ENCODE results near the gene PEX19.
A peak's percentile ranks its signal among the peaks of the same experiment; 100 is the strongest.

Gene PEX19

DNA sequence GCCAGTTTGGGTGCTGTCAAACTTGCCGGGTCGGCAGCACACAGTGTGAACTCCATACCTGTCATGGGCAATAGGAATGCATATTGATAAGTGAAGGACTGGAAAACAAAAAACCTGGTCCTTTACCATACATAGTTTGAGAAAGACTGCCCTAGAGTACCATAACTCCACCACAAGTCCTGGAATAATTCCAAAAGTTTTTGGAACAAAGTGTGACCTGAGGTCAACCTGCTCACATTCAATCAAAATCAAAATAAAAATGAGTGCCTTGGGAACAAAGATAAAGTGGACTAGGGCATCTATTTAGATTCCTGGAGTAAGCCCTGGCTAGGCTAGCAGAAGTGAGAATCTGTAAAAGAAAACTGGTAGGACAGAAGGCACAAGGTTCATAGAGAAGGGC lies 7.6 kb downstream of the PEX19 start:
- DNase-seq = no peak

DNA sequence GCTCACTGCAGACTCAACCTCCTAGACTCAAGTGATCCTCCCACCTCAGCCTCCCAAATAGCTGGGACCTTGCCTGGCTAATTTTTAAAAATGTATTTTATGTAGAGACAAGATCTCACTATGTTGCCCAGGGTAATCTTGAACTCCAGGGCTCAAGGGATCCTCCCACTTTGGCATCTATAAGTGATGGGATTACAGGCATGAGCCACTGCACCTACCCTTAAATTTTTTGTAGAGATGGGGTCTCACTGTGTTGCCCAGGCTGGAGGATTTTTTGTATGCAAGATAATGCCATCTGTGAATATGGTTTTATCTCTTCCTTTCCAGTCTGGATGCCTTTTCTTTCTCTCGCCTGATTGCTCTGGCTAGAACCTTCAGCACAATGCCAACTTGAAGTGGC lies 13.9 kb downstream of the PEX19 start:
- DNase-seq = no peak

DNA sequence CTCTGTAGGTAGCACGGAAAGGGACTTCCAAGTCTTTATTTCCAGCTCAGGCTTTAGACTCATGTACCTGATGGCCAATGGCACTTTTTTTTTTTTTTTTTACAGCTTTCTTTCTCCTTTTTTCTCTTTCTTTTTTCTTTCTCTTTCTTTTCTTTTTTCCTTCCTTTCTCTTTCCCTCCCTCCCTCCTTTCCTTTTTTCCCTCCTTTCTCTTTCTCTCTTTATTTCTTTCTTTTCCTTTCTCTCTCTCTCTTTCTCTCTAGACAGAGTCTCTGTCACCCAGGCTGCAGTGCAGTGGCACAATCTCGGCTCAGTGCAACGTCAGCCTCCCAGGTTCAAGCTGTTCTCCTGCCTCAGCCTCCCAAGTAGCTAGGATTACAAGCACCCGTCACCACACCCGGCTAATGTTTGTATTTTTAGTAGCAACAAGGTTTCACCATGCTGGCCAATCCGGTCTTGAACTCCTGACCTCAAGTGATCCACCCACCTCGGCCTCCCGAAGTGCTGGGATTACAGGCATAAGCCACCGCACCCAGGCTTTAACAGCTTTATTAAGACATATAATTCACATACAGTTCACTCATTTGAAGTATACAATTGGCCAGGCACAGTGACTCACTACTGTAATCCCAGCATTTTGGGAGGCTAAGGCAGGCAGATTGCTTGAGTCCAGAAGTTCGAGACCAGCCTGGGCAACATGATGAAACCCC lies 17.5 kb downstream of the PEX19 start:
- DNase-seq = no peak

DNA sequence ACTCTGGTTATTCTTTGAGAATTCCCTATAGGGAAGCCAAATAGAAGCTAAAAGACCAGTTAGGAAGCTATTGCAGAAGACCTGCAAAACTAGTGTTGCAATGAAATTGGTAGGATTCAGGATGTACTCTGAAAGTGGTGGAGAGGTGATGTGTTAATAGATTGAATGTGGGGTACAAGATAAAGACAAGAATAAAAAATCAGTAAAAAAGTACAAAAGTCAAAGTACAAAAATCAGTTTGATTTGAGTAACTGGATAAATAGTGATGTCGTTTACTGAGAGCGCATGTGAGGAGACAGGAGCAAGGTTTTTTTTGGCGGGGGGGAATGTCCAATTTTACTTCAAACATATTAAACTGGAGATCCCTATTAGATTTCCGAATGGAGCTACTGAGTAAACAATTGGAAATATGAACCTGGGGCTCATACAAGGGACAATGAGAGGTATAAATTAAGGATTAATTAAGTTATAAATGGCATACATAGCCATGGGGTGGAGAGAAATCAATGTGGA lies 20.1 kb downstream of the PEX19 start:
- DNase-seq = no peak

DNA sequence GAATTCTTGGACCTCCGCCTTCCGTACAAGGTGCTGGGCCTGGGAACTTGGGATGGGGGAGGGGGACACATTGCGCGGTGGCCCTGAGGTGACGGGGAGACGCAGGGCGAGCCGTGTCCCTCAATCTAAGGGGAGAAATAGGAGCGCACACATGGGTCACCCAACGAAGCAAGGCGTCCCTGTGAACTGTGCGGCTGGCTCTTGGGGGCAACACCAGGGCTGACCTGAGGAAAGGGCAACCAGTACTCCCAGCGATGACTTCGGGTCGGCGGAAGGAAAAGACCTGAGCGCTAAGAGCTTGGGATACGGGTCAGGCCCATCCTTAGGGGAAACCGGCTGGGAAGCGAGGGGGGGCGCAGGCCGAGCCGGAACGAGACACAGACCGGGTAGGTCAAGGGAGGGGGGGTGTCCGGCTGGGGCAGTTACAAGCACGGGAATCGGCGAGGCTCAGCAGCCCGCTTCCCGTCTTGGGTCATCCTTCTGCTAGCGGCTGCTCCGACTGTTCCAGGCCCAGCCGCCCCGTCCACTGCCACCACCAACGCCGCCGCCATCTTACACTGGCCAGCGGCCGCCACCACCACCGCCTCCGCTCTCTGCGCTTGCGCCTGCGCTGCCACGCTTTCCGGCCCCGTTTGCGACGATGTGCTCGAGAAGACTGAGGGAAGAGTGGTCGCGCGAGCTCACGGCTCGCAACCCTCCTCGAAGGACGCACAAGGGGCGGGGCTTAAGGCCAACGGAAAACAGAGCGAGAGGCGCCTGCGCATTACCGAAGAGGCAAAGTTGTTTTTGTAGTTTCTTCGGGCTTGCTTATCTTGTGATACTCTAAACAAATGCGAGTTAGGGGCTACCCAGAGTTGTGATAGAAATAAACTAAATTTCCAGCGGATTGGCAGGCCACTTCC lies 22.8 kb downstream of the PEX19 start, which contains the start of gene DCAF8:
TSS of gene DCAF8 (minus strand) at position 657 of the 902 bp plus-strand sequence. CDS start 18,541 bp downstream, outside the sequence.
- DNase-seq = peak; percentile 99

DNA sequence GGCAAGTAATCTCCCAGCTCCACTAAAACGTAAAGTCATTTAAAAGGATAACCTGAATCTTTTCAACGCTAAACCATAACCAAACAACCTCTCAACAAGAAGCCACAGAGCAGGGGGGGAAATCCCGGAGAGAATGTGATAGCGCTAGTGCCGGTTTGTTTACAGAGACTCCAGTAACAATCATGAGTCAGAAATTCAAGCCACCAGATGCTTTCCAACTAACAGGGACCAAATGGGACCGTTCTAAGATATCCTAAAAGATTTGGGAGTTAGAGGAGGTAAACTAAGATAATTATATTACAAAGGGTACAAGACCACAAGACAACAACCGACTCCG lies 23.4 kb downstream of the PEX19 start:
- peak; percentile 47 for DNase-seq

DNA sequence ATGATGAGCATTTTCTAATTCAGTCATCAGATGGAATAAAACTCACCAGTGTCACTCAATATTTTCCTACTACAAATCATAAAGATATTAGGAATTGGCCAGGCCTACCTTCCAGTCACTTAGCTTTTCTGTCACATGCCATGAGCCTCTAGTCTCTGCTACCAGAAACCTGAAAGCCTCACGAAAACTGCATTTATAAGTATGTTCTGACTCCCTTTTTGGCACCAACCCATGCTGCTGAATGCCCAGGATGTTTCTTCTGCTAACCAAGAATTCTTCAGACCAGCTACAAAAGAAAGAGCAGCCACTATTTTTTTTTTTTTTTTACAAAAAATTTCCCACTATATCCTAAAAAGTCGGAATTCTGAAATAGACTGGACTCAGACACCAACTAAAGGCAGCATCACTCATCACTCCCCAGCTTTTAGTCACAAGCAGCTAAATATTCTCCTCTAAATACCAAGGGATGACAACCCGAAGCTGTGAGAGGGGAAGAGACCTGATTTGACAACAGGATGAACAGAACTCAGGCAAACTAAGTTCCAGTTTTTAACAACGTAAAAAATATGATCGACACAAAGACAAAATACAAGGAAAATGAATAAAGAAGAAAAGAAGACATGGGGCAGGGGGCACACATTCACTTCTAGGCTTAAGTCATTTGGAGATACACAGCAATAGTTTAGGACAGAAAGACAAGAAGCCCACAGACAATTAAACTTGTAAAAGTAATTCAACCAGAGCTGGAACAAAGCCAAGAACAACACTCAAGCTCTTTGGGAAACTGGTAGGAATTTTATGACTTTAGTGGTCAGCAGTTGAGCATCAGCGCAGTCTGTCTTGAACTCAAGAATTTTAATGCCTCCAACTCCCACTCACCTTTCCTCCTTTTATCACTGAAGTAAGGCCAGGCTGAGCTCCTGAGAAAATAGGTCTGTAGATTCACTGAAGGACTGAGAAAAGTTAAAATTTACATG lies 24.2 kb downstream of the PEX19 start:
- no peak for DNase-seq

DNA sequence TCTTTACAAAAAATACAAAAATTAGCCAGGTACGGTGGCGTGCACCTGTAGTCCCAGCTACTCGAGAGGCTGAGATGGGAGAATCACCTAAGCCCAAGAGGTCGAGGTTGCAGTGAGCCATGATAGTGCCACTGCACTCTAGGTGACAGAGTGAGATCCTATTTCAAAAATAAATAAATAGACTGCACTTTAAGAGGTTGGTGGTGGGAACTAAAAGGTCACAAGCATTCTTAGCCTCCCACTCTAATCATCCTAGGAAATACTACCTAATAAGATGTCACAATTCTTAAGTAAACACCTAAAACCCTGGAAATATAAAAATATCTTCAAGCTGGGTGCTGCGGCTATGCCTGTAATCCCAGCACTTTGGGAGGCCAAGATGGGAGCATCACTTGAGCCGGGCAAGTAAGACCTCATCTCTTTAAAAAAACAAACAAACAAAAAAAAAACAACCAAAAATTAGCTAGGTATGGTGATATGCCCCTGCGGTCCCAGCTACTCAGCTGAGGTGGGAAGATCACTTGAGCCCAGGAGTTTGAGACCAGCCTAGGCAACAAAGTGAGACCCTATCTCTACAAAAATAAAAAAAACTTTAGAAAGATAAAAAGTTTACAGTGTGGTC lies 26.6 kb downstream of the PEX19 start:
- no peak for DNase-seq

DNA sequence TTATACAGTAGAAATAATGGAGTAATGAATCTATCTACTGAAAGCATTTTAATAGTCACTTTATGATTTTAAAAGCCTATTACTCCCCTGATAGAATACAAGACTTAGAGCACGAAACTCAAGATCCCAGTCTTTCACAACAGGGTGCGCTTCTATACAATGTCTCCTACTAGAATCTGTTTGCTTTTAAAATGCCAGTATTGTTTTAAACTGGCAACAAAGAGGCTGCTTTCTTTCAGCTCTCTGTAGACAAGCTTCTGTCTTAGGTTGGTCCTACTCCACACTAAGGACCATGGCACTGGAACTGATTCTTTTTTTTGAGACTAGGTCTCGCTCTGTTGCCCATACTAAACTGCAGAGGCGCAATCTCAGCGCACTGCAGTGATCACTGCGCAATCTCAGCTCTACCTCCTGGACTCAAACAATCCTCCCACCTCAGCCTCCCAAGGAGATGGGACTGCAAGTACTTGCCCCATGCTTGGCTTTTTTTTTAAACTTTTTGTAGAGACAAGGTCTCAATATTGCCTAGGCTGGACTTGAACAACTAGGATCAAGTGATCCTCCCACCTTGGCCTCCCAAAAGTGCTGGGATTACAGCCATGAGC lies 27.4 kb downstream of the PEX19 start:
- no peak for DNase-seq

DNA sequence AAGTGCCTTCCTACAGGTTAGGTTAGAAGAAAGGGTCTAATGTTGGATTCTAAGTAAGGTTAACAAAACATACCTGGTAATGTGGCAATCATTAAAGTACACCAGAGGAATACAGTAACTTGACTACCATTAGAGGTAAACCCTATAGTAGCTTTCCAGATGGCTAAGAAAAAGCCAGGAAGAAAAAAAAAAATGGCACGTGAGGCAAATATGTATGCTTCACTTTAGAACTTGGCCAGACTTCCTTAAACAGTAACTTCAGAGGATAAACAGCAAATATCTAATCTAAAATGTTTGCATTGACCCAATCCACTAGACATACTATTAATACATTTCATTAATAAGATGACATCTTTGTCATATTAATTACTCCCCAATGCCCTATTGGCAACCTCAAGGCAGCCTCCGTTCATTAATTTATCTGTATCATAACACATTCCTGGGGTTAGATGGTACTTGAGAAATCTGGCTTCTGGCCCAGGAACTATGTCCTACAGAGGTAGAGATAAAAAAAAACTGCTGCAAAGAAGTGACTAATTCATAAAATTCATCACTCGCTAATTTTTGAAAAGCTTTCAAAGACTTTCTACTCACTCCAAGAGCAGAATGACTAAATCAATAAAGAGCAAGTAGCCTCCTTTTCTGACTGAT lies 28.4 kb downstream of the PEX19 start:
- DNase-seq = no peak

DNA sequence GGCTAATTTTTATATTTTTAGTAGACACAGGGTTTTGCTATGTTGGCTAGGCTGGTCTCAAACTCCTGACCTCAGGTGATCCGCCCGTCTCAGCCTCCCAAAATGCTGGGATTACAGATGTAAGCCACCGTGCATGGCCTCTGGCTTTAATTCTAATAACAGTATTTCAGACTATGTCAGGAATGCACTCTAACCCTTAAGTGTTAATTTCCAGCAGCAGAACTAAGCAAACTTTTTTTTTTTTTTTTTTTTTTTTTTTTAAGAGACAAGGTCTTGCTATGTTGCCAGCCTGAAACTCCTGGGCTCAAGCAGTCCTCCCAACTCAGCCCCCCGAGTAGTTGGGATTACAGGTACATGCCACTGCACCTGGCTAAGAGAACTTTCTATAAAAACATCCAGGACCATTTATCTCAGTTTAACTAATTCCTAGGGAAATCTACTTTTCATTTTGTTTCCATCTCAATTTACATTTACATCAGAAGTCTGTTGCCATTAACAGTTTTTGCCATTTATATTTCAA lies 29.1 kb downstream of the PEX19 start:
- DNase-seq = no peak

DNA sequence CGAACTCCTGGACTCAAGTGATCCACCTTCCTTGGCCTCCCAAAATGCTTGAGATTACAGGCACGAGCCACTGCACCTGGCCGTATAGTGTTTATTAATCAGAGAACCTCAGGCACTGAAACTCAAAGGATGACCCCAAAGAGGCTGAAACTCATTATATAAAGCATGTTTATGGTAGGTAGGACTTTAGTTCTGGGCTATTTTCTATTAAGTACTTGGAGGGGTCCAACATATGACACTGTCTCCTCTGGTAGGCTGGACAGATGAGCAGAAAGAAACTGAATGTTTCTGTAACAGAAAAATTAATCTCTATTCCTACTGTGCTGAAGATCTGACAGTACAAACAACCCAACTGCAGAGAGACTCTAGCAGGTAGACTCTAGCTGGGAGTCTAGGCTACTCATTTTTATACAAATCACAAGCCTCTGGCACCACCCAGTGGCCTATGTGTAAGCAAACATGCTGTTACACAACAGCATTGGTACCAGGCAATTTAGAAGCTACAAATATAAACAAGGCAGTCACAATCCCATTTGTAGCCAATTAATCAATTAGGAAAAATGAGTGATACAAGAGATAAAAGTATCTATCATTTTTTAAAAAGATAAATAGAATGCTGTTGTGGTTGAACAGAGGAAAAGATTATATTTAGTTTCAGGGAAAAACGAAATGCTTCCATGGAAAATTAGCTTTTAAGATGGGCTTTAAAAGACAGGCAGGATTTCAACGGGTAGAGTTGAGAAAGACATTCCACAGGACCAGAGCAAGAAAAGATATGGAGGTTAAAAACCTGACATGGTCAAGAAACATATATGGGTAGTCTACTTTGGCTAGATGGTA lies 33.0 kb downstream of the PEX19 start:
- peak; percentile 78 for DNase-seq

DNA sequence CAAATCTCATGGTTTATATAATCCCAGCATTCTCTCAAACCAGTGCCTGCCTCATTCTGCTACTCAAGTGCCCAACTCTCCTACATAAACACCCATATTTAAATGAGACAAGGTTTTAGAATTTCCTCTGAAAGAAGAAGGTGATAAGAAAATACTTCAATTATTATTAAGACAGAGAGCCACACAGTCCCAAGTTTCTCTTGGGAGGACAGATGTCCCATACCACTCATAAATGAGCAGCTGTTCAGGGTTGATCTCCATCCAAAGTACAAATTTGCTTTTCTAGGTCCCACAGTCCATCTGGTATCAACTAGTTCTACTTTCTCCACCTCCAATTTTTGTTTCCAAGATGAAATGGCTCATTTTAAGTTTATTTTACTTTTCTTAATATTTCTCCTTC lies 33.9 kb downstream of the PEX19 start:
- no peak for DNase-seq

DNA sequence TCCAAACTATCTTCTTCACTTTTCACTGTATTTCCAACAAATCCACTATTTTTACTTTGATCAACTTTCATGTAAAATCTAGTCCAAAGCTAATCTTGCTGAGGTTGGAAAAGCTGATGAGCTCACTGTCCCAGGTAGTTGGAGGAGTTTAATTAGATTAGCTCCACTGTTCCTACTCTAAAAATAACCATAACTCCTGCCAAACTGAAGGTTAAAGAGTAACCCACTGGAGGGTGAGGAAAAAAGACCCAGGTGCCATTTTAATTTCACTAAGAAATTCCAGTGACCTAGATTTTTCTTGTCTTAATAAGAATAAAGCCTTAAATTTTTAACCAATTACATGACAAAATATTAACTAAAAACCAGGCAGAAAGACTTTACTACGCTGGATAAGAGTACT lies 37.9 kb downstream of the PEX19 start:
- no peak for DNase-seq

DNA sequence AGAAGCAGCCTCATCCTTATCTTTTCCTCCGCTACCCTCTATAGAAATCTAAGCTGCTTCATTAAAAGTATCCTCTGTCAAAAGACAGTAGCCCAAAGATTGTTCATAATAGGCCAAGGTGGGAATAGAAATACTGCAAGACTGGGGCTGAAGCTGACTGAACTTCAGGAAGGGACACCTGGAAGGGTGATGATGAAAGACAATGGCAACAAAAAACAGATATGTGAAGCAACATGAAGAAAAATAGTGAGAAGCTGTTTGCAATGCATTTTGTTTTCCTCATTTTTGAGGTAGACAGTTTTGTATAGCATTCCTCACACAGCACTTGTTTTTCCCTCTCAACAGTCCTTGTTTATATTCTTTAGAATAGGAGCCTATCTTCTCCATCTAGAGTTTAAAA lies 39.5 kb downstream of the PEX19 start:
- no peak for DNase-seq

DNA sequence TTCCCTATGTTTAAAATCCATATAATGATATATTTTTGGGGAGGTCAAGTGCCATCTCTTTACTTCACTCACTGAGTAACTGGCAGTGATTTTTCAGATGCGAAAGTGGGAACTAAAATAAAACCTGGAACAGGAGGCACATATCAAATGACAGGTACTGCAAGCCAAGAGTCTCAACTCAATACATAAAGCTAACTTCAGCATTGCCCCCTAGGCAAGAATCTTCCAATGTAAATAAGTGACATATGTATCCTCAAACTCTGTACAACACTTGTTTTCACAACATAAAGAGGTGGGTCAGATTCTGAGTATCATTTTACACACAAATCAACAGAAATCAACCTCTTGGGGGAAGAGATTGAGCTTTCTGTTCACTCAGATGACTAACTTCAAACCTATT lies 40.7 kb downstream of the PEX19 start:
- no peak for DNase-seq

DNA sequence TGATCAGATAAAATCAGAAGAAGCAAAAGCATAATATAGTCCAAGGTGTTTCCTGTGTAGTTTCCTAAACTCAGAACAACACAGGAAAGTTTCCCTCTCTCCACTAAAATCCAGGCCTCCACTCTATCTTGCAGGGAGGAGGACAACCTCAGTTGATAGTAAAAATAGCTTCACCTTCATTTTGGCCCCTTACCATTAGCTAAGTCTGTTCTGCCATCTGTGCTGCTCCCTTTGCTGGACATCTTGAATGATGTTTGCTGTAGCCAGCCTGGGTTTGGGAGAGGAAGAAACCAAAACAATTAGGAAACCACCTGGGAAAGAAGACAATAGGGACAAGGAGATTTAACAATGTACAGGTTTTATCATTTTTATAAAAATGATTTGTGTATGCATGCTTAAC lies 41.2 kb downstream of the PEX19 start:
- DNase-seq = no peak

DNA sequence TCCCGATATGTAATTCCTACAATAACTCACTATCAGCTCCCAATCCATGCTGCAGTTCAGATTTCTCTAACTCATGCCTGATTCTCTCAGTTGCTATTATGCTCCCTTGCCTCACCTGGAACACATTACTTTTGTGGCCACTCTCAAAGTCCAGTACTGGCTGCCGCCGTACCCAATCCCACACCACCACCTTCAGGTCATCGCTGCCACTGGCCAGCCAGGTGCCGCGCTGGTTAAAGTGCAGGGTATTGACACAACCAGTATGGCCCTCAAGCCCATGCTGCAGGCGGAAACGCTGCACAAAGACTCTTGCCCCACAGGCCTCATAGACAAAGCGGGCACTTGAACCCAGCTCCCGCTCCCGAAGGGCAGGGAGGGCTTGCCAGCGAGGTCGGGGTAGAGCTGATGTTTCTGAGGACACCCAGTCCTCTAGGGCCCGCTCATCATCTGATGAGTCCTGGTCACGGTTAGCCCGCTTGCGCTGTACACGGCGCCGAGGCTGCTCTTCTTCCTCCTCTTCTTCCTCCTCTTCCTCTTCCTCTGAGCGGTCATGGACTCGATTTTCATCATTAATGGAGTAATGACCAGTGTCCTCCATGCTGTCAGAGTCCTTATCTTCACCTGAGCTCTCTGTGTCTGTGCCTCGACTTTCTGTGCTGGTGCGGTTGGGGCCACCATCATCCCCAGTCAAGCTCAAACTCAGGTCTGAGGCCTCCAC lies 45.2 kb downstream of the PEX19 start:
- no peak for DNase-seq

DNA sequence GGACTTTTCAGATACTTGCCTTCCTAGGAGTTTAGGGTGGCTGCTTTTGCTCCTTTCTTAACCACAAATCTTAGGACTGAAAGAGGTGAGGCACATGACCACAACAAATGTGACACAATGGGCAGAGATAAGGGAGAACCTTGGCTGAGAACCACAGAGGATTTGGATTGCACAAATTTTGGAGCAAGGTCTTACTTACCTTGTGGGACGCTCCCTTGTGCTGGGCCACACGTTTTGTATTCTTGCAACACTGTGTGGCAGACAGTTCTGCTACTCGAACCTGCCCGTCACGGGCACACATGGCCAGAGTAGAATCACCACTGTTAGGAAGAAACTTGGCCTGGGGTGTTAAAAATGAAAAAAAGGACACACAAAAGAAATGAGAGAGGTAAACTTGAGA lies 46.5 kb downstream of the PEX19 start:
- no peak for DNase-seq

DNA sequence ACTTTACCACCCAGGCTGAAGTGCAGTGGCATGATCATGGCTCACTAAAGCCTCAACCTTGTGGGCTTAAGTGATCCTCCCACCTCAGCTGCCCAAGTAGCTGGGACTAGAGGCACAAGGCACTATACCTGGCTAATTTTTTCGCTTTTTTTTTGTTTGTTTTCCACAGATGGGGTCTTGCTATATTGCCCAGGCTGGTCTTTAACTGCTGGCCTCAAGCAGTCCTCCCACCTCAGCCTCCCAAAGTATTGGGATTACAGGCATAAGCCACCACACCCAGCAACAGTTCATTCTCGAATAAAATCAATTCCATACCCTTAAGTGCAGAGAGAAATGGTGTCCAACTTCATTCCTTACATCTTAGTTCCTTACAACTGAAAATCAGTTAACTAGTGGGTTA lies 47.4 kb downstream of the PEX19 start:
- no peak for DNase-seq

Measured in right hindlimb (tissue), 1 donor.